Adrenal gland (tissue), 5 donors: ENCODE measurements around the gene NEDD9.

Experiments used
- CTCF ChIP-seq, 6 experiments: fragments of 450-650 bp in 4 of 6; fragments of 200-600 bp in 2 of 6; sonication (generic) in 1 of 6; IDR thresholded peaks; 1 replicate in 5 of 6; 2 replicates in 1 of 6; pipeline versions ENCODE4 v1.5.1 to v1.8.0; 2016 to 2021; ENCODE audit warnings: antibody characterized with exemption in 6 of 6, mild to moderate bottlenecking in 2 of 6, moderate library complexity in 1 of 6
- POLR2A ChIP-seq, 2 donors: fragments of 450-650 bp; IDR thresholded peaks; one replicate each; pipeline ENCODE4 v1.6.1; 2017; ENCODE audit warnings: antibody characterized with exemption in 2 of 2, mild to moderate bottlenecking in 2 of 2, moderate library complexity in 1 of 2
- donor health status: DM: no; HTN: no; CAD: no.

DNA sequence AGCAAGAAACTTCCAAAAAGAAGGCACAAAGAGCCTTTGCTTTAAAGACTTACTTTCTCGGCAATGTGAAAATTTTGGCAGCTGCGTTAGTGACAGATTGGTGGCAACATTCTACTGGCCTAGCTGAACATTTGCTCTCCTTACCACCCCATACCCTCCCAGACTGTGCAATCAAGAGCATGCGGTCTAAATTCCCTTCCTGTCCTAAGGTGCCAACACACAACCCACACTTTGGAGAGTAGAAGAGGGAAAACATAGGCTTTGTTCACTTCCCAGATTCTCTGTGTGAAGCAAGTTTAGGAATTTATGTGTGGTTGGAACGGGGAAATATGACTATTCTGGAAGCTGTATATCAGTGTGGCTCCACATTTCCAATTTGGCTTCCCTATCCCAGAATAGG, 29.8 kb upstream of the NEDD9 start:
- TF ChIP-seq POLR2A (IDR thresholded peaks at IDR 0.05) (no peak), CTCF (IDR thresholded peaks at IDR 0.05) (no peak)
